HG03575 (cell line): ENCODE measurements around the gene NPTX1.
A peak's percentile ranks its signal among the peaks of the same experiment; 100 is the strongest.

Experiments
- ATAC-seq: cut with Tn5 transposase; IDR thresholded peaks from one replicate; pipeline ENCODE4 v1.9.1; 2021; ENCODE audit not compliant: unreplicated experiment, insufficient number of reproducible peaks, low FRiP score; ENCODE audit errors: extremely low read depth

NPTX1 gene

DNA sequence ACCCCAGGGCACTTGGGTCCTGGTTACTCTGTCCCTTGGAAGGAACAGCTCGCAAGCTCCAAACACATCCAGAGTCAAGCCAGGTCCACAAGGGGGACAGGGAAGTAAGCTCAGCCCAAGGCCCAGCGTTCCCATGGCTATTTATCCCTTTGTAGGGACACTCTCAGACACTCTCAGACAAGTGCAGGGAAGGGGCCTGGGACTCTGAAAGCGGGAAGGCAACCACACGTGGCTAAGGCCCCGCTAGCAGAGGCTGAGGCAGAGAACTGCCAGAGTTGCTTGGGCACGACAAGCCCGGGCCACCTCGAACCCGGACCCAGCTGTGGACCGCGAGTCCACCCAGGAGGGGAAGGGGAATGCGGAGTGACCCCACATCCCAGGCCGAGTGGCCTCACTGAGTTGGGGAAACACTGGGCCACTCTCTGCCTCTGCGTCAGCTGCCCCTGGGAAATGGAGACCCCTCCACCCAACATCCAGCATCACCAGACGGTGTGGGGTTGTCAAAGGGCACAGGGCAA lies 10.2 kb downstream of the NPTX1 start:
- no peak for ATAC-seq

DNA sequence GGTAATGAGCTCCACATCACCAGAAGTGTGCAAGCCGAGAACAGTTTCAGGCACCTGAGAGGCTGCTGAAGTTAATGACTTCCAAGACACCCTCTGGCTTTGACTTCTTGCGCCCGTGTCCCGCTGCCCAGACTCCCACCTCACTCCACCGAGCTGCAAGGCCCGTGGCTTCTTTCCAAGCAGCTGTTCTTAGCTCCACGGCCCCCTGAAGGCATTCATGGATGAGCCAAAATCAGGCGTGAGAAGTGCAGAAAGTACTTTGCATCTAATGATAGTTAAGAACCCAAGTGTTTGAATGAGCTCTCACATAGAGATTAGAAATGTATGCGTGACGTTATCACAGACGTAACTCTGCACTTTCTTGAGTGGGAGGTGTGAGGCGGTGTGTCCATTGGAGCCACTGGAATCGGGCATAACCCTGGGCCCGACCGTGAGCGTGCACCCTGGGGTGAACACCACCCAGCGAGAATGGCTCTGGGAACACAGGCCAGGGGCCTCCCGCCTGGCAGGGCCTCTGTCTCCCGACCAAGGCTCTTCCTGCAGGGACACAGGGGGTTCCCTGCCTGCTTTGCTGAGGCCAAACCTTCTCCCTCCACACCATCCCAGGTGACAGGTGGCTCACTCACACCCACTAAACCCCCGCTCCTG lies 11.0 kb downstream of the NPTX1 start:
- no peak for ATAC-seq

DNA sequence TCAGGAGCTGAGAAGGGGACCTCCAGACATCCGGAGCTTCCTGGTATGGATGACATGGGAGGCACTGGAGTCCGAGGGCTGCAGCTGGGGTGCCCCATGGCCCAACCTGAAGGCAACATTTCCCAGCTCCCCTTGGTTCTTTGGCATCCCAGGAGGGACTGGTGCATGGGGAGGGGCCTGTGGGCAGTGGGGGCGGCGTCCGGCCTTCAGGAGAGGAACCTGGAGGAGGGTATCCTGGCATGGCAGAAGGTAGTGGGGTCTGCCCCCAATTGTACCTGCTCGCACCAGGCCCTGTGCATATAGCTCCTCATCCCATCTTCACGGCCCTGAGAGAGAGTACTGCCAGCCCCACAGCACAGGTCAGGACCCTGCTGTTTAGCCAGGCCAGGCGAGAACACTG lies 11.9 kb downstream of the NPTX1 start:
- ATAC-seq, result no peak

DNA sequence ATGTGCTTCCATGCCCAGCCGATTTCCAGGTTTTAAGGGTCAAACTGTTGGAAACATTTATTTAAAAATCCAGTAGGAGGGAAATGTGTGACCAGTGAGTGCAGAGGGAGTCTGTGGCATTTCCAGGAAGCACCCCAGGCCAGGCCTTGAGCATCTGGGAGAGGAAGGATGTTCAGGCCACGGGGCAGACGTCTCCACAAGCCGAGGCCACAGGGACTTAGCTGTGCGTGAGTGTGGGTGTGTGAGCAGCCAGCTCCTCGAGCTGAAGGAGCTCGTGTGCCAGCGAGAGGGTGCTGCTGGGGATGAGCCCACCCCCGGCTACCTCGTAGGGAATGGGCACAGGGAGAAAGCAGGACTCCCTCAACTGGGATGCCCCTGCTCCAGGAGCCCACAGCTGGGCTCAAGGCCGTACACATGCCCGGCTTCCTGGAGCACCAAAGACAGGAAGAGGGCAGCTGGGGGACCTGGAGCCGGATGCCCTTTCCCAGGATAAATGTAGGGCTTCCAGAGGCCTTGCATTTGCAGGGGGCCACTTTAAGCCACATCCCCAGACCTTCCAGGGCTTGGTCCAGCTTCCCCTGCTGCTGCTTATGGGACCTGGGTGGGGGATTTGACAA lies 12.5 kb downstream of the NPTX1 start:
- no peak for ATAC-seq

DNA sequence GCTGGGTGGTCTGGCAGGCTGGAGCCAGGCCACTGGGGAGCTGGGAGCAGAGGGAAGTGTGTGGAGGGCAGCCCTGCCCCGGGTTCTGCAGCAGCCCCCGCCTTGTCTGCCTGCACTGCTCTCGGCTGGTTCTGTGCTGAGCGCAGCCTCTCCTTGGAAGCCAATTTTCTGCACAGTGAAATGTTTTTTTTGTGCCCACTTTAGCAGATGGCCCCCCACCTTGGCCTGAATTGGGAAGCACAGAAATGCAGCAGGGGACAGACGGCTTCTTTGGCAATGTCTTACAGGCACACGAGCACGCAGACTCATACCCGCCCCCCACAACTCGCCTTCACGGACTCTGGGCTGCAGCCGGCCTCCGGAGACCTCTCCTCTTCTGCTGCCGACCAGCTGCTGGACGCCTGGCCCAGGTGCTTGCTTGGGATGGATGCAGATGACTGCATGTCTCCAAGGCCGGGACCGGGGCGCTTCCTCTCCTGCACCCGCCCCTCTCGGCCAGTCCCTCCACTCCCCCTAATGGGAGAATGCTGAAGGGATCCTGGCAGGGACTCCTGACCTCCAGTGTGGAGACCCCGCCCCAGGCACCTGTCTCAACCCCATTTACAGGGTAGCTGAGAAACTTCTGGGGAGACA lies 14.8 kb downstream of the NPTX1 start:
- ATAC-seq, result no peak

DNA sequence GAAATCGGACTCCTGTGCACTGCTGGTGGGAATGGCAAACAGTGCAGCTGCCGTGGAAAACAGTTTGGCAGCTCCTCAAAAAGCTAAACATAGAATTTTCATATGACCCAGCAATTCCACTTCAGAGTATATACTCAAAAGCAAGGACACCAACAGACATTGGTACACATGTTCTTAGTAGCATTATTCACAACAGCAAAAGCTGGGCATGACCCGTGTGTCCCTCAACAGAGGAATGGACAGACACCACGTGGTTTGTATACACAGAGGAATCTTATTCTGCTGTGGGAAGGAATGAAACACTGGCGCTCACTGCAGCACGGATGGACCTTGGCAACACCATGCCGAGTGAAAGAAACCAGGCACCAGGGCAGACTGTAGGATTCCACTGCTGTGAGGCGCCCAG lies 16.0 kb downstream of the NPTX1 start:
- ATAC-seq, result no peak

DNA sequence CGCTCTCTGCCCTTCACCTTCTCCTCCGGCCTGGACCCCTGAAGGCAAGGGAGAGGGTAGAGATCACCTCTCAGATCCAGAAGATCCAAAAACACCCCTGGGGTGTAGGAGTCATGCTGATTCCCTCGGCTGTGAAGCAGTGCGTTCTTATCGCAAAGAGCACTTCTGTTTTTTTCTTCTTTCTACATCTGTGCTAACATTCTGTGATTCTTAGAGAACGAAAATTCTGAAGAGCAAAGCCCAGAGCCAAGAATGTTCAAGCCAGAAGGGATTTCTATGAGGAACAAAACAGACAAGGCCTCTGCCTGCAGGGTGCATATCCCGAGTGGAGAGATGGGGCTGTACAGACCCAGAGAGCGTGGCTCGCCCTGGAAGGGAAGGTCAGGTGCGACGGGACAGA lies 17.2 kb downstream of the NPTX1 start:
- ATAC-seq, result no peak

DNA sequence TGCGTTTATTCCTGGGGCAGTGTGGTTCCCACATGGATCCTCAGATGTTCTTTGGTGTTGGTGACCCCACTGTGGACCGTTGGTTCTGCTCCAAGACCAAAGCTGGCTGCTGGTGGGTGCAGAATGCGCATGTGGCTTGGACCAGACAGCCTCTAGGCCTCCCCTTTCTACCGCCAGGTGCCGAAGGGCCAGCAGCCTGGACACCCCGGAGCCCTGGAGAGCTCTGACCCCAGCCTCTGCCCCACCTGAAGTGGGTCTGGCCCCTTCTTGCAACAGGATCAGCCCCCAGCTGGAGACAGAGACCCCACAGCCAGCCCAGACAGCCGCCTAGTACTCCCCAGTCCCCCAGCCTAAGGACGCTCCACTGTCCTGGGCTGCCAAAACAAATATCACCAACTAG lies 18.4 kb downstream of the NPTX1 start:
- ATAC-seq, result no peak

DNA sequence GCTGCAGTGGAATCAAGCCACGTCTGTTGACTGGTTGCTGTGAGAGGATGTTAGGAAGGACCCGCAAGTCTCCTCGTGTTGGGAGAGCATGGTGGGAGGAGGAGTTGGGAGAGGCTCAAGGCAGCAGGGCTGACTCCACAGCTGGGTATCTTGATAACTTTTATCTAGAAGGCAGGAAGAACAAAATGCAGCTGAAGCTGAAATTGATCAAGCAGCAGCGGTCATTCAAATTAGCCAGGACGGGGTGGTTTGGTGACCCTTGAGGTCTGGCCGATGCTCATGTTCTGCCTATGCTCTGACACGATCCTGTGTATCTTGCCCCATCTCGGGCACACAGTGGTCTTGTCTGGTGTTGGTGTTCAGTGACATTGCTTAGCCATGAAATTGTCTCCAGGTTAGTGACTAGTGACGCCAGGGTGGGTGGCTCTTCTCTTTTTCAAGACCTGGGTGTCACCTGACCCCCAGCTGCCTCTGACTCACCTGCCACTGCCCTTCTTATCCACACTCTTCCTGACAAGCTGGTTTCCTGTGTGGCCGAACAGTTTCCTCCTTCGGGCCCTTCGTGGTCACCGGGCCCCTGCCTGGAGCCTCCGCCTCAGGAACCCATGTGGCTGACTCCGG lies 19.1 kb downstream of the NPTX1 start:
- ATAC-seq, result no peak

DNA sequence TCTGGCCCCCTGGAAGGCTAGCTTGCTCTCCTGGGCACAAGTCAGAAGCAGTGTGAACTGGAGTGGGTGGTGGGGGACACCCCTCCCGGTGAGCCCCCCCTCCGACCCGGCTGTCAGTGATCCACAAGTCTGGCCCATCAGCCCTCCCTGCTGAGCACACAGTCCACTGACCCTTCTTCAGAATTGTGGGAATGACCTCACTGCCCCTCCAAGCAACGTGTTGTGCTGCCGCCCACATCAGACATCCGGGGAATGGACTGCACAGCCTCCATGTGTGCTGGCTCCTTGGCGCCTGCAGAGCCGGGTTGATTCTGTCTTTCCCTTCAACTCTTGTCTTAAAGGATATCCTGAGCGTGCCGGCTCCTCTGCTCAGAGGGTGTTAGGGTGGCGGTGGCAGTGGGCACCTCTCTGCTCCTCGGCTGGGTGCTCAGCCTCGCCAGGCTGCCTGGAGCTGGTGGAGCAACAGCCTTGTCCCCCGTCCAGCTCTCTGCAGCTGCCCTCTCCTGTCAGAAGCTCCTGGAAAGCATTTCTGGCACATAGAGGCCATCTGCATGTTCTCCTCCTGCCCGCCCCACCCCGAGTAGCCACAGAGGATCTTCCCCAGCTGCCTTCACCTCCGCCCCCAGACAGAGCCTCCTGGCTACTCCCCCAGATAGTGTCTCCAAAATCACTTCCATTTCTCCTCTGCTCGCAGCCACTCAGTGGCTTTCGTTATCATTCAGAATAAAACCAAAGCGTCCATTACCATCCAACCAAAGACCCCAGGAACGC lies 19.8 kb downstream of the NPTX1 start:
- ATAC-seq, result no peak

DNA sequence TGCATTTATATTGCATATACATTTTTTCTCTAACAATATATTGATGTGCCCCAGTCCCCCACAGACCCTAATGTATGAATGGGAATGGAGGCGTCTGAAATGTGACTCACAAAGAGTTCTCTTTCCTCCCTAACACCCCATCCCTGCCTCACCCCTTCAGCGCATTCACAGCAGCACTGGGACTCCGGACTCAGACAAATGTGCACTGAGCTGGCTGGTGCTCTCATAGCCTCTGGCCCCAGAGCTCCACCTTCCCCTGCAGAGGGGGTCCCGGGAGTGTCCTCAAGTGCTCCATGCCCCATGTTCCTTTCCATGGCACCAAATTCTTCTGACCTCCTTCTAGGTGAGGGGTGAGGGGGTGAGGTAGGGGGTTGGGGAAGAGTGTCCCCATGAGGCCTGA lies 20.6 kb downstream of the NPTX1 start:
- no peak for ATAC-seq

DNA sequence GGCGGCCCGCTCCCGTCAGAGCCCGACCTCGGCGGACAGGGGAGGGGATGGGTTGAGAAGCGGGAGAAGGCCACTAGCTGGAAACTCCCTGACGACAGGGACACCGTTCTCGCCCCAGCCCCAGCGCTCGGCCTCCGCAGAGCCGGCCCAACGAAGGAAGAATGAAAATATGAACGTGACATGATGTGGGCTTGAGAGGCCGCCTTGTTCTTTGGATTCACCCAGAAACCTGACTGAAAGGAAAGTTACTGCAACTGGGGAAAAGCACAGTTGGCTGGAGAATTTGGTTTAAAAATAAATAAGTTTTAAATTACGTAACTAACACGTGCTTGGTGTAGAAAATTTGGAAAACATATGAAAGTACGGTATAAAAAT lies 21.1 kb downstream of the NPTX1 start:
- no peak for ATAC-seq

DNA sequence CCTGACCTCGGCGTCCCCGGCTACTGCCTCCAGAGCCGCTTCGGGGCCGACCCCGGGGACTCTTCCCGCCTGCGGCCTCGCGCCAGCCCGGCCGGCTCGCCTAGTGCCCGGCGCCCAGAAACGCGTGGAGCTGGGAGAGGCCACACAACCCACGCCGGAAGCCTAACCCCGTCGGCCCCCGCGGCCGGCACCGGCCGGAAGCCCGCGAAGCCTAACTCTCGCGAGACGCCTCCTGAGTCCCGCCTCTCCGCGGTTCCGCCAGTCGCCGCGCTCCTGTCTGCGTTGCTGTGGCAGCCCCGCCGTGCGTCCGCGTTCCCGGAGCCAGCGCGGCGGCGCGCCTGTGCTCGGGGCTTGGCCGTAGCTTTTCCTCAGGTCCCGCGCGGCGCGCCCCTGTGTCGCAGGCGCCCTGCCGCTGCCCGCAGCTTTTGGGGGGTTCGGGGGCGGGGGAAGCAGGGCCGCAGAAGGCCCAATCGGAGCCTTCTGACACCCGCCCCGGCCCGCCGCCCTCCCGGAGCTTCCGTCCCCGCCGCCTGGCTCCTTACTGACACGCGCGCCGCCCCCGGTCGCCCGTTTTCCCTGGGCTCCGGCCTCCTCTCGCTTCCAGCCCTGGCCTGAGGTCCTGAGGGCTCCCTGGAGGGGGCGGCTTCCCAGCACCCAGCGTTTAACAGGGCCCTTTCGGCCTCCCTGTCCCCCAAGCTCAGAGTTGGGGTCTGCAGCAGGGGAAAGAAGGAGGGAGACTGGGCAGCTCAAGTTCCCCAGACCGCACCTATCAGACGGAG lies 21.7 kb downstream of the NPTX1 start:
- ATAC-seq, result peak; percentile 45

DNA sequence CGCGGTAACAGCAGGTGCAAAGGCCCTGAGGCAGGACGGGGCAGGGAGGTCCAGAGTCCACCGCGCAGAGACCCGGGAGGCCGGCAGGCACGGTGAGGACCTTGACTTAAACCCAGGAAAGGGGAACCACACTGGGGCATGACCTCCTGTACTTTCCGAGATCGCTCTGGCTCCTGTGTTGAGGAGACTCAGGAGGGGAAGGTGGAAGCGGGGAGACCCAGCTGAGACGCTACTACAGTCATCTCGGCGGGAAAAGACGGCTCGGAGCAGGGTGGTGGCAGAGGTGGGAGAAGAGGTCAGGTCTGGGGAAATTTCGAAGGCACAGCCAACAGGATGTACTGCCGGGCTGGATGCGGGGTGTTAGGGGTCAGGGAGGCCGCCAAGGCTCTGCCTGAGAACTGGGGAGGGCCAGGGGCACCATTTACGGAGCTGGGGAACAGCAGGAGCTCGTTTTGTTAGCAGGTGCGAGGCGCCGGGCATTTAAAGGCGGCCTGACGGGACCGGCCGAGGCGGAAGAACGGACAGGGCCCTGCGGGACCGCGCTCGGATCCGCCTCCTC lies 22.3 kb downstream of the NPTX1 start:
- no peak for ATAC-seq

DNA sequence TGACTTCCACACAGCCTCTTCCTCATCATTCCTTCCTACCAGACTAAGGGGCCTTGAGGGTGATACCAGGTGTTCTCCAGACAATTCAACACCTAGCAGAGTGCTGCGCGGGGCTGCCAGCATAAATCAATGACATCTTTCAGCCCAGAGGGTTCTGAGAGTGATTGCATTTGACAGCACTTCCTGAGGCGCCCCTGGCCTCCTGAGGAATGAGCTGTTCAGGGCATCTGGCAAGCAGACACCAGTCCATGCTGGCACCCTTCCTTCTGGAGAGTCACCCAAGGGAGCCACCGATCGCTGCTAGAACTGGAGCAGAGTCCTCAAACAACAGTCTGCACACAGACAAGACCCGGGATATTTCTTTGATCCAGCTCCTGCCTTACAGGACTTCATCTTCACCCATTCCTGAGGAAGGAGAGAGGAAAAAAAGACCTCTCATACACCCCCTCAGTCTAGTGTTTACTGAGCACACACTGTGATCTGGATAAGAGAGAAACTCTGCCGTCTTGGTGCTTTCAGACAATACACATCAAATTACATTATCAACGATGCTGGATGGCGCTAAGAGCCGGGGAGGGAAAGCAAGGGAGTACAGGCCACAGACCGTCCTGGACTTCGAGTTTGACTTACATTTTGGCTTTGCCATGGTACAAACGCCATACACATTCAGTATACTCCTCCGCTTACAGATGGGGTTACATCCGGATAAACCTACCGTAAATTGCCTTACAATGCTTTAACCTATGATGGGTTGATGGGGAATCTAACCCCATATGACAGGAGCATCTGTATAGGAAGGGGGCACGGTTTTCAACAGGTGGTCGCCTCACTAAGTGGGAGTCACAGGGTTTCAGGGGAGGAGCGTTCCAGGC lies 23.0 kb downstream of the NPTX1 start:
- no peak for ATAC-seq

DNA sequence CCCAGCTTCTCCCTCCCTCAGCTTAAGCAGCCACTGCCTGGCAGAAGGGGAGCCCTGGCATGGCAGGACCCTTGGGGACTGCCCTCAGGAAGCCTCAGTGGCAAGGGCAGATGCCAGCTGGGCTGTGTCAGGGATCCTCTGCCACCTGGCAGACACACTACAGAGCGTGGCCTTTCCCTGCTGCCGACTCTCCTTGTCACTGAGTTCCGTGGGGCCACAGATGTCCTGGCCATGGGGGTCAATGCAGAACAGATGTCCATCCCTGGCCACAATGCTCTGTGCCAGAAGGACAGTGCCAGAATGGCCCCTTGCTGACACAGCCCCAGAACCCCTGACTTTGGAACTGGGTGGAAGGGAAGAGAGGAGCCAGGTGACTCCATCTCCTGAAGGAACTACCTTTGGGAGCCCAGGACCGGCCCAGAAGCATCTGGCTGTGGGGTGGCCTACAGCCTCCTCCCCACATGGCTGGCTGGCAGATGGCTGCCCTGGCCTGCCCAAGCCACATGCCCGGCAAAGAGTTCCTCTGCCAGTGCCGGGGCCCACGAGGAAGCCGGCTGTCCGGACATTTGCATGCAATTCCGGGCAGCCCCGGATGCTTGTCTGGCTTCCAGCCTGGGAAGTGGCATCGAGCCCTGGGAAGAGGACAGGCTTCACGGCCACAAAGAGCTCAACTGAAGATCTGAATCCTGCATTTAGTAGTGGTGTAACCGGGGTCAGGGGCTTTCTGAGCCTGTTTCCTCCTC lies 24.1 kb downstream of the NPTX1 start:
- no peak for ATAC-seq
